Measurements from ENCODE around the gene BAZ2B.

BAZ2B gene

GRCh38 chr2:159525012-159525411 lies 91.3 kb downstream of the BAZ2B start:
- DNase-seq (ENCODE audit: extremely low spot score), result no peak
- POLR2A ChIA-PET, result no interaction called here
- CTCF ChIA-PET, result no interaction called here
- TF ChIP-seq ARNT (IDR thresholded peaks at IDR 0.05), result no peak
- no peak for TF ChIP-seq SP1 (IDR thresholded peaks at IDR 0.05)
- TF ChIP-seq TARDBP (IDR thresholded peaks at IDR 0.05), result no peak
- TF ChIP-seq CTBP1 (IDR thresholded peaks at IDR 0.05; ENCODE audit: borderline replicate concordance), result no peak
- no peak for TF ChIP-seq SUZ12 (IDR thresholded peaks at IDR 0.05)
- TF ChIP-seq FOXK2 (IDR thresholded peaks at IDR 0.05), result no peak
- TF ChIP-seq NFRKB (IDR thresholded peaks at IDR 0.05), result no peak
- no peak for TF ChIP-seq ELF4 (IDR thresholded peaks at IDR 0.05)
- no peak for TF ChIP-seq ZNF384 (IDR thresholded peaks at IDR 0.05)
- TF ChIP-seq L3MBTL2 (conservative IDR thresholded peaks at IDR 0.05), result no peak
- no peak for TF ChIP-seq FOXA1 (IDR thresholded peaks at IDR 0.05)

DNA sequence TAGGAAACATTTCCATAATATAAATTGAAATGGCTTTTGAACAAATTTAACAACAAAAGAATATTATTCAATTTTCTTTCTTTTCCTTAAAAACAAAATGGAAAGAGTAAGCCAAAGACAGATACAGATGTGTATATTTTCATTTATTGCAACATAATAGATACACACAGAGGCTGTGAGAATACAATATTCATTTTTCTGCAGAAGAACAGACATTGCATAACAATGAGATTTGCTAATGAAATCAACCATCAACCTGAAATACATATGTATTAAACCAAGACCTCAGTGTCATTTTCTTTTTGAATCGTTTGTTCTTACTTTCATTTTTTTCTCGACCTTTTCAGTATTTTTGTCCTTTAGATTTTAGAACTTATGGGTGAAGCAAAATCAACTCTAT lies 95.1 kb downstream of the BAZ2B start:
- no peak for TF ChIP-seq ELF4 (IDR thresholded peaks at IDR 0.05)
- TF ChIP-seq SP1 (IDR thresholded peaks at IDR 0.05), result no peak
- no peak for TF ChIP-seq NFRKB (IDR thresholded peaks at IDR 0.05)
- TF ChIP-seq HDGF (IDR thresholded peaks at IDR 0.05; ENCODE audit: borderline replicate concordance), result no peak
- TF ChIP-seq PKNOX1 (IDR thresholded peaks at IDR 0.05), result no peak
- TF ChIP-seq TARDBP (IDR thresholded peaks at IDR 0.05), result no peak
- TF ChIP-seq FOXA1 (IDR thresholded peaks at IDR 0.05), result no peak
- ChIA-PET CTCF (no interaction called here), POLR2A (no interaction called here)
- no peak for DNase-seq (ENCODE audit: extremely low spot score)

GRCh38 chr2:159518321-159519005 lies 97.9 kb downstream of the BAZ2B start:
- CTCF ChIA-PET, result no interaction called here
- no peak for TF ChIP-seq PKNOX1 (IDR thresholded peaks at IDR 0.05)
- TF ChIP-seq SP1 (IDR thresholded peaks at IDR 0.05), result no peak
- no peak for DNase-seq (ENCODE audit: extremely low spot score)
- POLR2A ChIA-PET, result no interaction called here

- TF ChIP-seq ELF4 (IDR thresholded peaks at IDR 0.05) (0 out of 2 replicates have a peak, but pooled peaks have one; percentile 8), NFRKB (IDR thresholded peaks at IDR 0.05) (no peak)
- POLR2A ChIA-PET, result interaction anchor here (0.9 kb wide), 1 partner anchor 196 kb away, joined by 4 read pairs; the partner anchor contains the start of gene MARCHF7
- CTCF ChIA-PET, result no interaction called here
- peak; percentile 9 for DNase-seq (ENCODE audit: extremely low spot score)
These were observed 100.0 kb downstream of the BAZ2B start for GRCh38 chr2:159516241-159516758.

DNA sequence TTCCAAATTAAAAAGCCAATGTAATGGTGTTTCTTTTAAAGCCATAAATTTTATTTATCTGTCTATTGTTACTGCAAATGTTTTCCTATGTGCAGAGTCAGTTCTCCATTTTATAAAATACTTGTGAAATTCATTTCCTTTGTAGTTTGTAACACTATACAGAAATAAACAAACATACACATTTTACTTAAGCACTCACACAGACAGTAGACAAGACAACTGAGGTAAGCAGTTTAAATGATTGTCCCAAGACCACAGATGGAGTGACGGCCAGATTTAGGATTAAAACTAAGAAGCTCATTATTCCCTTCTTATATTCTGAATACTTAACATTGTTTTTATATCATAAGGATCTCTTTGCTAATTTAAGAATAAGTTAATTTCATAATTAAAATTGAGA lies 100.9 kb downstream of the BAZ2B start:
- ChIA-PET CTCF (no interaction called here), POLR2A (interaction anchor here (0.9 kb wide), 1 partner anchor 197 kb away, joined by 4 read pairs; the partner anchor contains the start of gene MARCHF7)
- TF ChIP-seq CTBP1 (IDR thresholded peaks at IDR 0.05; ENCODE audit: borderline replicate concordance), result no peak
- no peak for TF ChIP-seq NFRKB (IDR thresholded peaks at IDR 0.05)
- no peak for TF ChIP-seq PKNOX1 (IDR thresholded peaks at IDR 0.05)
- TF ChIP-seq LEF1 (IDR thresholded peaks at IDR 0.05; ENCODE audit: borderline replicate concordance), result no peak
- no peak for DNase-seq (ENCODE audit: extremely low spot score)

DNA sequence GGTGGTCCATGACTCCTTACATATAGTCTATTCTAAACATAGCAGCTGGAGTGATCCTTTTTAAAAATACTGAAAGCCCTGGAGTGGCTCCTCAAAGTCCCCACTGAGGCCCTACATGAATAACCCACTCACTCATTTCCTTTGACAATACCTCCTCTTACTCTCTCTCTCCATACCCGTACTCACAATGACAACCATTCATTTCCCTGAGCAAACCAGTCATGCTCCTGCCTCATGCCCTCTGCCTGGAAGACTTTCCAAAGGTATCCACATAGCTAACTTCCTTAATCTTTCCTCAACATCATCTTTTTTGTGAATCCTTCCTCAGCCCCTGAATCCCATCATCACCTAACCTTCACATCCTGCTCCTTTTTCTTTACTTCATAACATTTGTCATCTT lies 102.6 kb downstream of the BAZ2B start:
- DNase-seq (ENCODE audit: extremely low spot score), result no peak
- CTCF ChIA-PET, result no interaction called here
- POLR2A ChIA-PET, result no interaction called here
- no peak for TF ChIP-seq PKNOX1 (IDR thresholded peaks at IDR 0.05)

DNA sequence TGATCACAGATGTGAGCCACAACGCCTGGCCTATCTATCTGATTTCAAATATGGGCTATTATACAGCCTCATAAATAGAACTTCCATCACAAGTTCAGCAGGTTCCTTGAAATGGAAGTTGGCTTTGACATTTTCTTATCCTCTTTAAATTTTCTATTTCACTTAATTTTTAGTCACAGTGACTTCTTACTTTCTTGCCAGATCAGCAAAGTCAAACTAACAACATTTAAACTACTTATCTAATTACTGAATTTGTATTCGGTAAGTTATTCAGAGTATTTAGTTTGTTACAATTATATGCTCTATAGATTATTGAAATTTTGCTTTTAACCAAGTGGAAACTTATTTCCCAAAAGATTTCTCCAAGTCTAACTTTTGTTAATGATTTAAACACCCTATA lies 108.2 kb downstream of the BAZ2B start:
- ChIA-PET CTCF (no interaction called here), POLR2A (no interaction called here)
- TF ChIP-seq BHLHE40 (IDR thresholded peaks at IDR 0.05; ENCODE audit: borderline replicate concordance) (no peak), HDGF (IDR thresholded peaks at IDR 0.05; ENCODE audit: borderline replicate concordance) (no peak), PKNOX1 (IDR thresholded peaks at IDR 0.05) (no peak), ZNF384 (IDR thresholded peaks at IDR 0.05) (no peak), LEF1 (IDR thresholded peaks at IDR 0.05; ENCODE audit: borderline replicate concordance) (no peak)
- DNase-seq (ENCODE audit: extremely low spot score), result no peak
